MM.1S (cell line): Measurements from ENCODE around the gene CHCHD4.

ENCODE experiments used
- DNase-seq: peaks from one replicate; pipeline ENCODE4 v3.0.0-alpha.2; 2015
- H2AFZ ChIP-seq: fragments of 300-600 bp; sonication (generic); 2 replicates; pipeline ENCODE4 v1.6.0; 2016; ENCODE audit warnings: antibody characterized with exemption, low read length
- H3F3A ChIP-seq: fragments of 300-600 bp; sonication (generic); 2 replicates; pipeline ENCODE4 v1.6.1; 2016; ENCODE audit warnings: mild to moderate bottlenecking, antibody characterized with exemption, low read length, moderate library complexity, mixed read lengths; ENCODE audit not compliant: insufficient read depth
- H3K27ac ChIP-seq: fragments of 300-600 bp; sonication (generic); 2 replicates; pipeline ENCODE4 v1.5.1; 2016; ENCODE audit warnings: mild to moderate bottlenecking, low read length
- H3K27me3 ChIP-seq: fragments of 300-600 bp; sonication (generic); replicated peaks from 2 replicates; pipeline ENCODE4 v1.6.0; 2016; ENCODE audit warnings: low read length; ENCODE audit not compliant: insufficient read depth
- H3K36me3 ChIP-seq: fragments of 300-600 bp; sonication (generic); replicated peaks from 2 replicates; pipeline ENCODE4 v1.6.1; 2016; ENCODE audit warnings: mild to moderate bottlenecking, low read length, mixed read lengths; ENCODE audit not compliant: insufficient read depth
- H3K4me1 ChIP-seq: fragments of 300-600 bp; sonication (generic); 2 replicates; pipeline ENCODE4 v1.6.1; 2016; ENCODE audit warnings: low read length, mixed read lengths
- H3K4me2 ChIP-seq: fragments of 300-600 bp; sonication (generic); 2 replicates; pipeline ENCODE4 v1.6.0; 2016; ENCODE audit warnings: low read depth, low read length
- H3K4me3 ChIP-seq: fragments of 300-600 bp; sonication (generic); 2 replicates; pipeline ENCODE4 v1.5.1; 2016; ENCODE audit warnings: low read length, mixed read lengths
- H3K79me2 ChIP-seq: fragments of 300-600 bp; sonication (generic); 2 replicates; pipeline ENCODE4 v1.6.1; 2016; ENCODE audit warnings: mixed run types, low read length, mixed read lengths
- H3K9ac ChIP-seq: fragments of 300-600 bp; sonication (generic); 2 replicates; pipeline ENCODE4 v1.6.1; 2016; ENCODE audit warnings: low read length, mixed read lengths
- H3K9me2 ChIP-seq: fragments of 300-600 bp; sonication (generic); replicated peaks from 2 replicates; pipeline ENCODE4 v1.6.1; 2016; ENCODE audit warnings: mild to moderate bottlenecking, low read length, mixed read lengths; ENCODE audit not compliant: insufficient read depth
- H3K9me3 ChIP-seq: fragments of 300-600 bp; sonication (generic); replicated peaks from 2 replicates; pipeline ENCODE4 v1.6.1; 2016; ENCODE audit warnings: mild to moderate bottlenecking, low read length, mixed read lengths; ENCODE audit not compliant: insufficient read depth
- H4K20me1 ChIP-seq: fragments of 300-600 bp; sonication (generic); 2 replicates; pipeline ENCODE4 v1.6.1; 2016; ENCODE audit warnings: mild to moderate bottlenecking, low read length, moderate library complexity, mixed read lengths; ENCODE audit not compliant: insufficient read depth
- EZH2 ChIP-seq: fragments of 300-600 bp; sonication (generic); optimal IDR thresholded peaks from 2 replicates; pipeline ENCODE3; 2017; ENCODE audit warnings: low read depth, mild to moderate bottlenecking, antibody characterized with exemption, low read length, mixed read lengths
- EZH2phosphoT487 ChIP-seq: fragments of 300-600 bp; sonication (generic); IDR thresholded peaks from 2 replicates; pipeline ENCODE4 v1.6.1; 2018; ENCODE audit warnings: antibody characterized with exemption, low read length
- TF ChIP-seq, protein P1 (sequence below): fragments of 300-600 bp; sonication (generic); IDR thresholded peaks from 2 replicates; pipeline ENCODE4 v1.5.1; 2016; ENCODE audit warnings: antibody characterized with exemption, low read length, mixed read lengths

The CHCHD4 gene

DNA sequence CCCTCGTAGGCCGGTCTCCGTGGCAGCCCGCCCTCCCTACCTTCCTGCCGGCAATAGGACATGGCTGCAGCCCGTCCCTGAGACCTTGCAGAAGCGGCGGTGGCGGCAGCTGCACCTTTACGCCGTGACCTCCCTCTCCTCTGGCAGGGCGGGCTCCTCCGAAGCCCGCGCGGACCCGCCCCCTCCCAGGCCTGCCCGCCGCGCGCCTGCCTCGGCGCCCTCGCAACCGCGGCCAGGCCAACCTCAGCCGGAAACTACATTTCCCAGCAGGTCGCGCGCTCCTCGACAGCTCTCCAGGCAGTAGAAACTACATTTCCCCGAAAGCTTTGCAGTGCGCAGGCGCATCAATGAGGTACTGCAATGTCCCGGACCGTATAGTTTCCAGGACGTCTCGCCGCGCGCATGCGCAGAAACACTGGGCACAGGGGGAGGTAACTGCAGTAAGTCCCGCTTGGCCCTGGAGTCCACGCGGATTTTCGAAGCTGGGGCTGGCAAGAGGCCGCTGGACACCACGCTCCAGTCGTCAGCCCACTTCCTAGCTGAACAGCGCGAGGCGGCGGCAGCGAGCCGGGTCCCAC lies at the start of gene CHCHD4, which contains the start of gene TMEM43:
Gene CHCHD4, minus strand, starts transcription at position 256 of the 578 bp plus-strand sequence. Its CDS starts 194 bp downstream, at position 62.
Gene TMEM43, plus strand, starts transcription at position 438 of the 578 bp plus-strand sequence. CDS start 142 bp downstream, outside the sequence.
- H3K79me2 ChIP-seq: peaks cover 72% of the 10 kb centered on the region
- H3K9ac ChIP-seq: peak within 1 kb of the TSS; percentile 96
- no peaks in the 10 kb centered on the region for H3K27me3 ChIP-seq
- H3K9me3 ChIP-seq: no peaks in the 10 kb centered on the region
- H3K36me3 ChIP-seq: peaks cover 19% of the 10 kb centered on the region
- peaks cover 52% of the 10 kb centered on the region for H3F3A ChIP-seq
- DNase-seq: peak; percentile 99
- peak within 1 kb of the TSS; percentile 99 for H3K27ac ChIP-seq
- peaks cover 51% of the 10 kb centered on the region for H3K4me1 ChIP-seq
- H3K4me3 ChIP-seq: peak within 1 kb of the TSS; percentile 98
- no peaks in the 10 kb centered on the region for H3K9me2 ChIP-seq
- H4K20me1 ChIP-seq: no peaks in the 10 kb centered on the region
- peak within 1 kb of the TSS; percentile 98 for H3K4me2 ChIP-seq
- no peak for TF ChIP-seq EZH2
- TF ChIP-seq EZH2phosphoT487: no peak
- TF ChIP-seq, protein P1, sequence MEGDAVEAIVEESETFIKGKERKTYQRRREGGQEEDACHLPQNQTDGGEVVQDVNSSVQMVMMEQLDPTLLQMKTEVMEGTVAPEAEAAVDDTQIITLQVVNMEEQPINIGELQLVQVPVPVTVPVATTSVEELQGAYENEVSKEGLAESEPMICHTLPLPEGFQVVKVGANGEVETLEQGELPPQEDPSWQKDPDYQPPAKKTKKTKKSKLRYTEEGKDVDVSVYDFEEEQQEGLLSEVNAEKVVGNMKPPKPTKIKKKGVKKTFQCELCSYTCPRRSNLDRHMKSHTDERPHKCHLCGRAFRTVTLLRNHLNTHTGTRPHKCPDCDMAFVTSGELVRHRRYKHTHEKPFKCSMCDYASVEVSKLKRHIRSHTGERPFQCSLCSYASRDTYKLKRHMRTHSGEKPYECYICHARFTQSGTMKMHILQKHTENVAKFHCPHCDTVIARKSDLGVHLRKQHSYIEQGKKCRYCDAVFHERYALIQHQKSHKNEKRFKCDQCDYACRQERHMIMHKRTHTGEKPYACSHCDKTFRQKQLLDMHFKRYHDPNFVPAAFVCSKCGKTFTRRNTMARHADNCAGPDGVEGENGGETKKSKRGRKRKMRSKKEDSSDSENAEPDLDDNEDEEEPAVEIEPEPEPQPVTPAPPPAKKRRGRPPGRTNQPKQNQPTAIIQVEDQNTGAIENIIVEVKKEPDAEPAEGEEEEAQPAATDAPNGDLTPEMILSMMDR: no peak
- peak within 1 kb of the TSS; percentile 82 for H2AFZ ChIP-seq

DNA sequence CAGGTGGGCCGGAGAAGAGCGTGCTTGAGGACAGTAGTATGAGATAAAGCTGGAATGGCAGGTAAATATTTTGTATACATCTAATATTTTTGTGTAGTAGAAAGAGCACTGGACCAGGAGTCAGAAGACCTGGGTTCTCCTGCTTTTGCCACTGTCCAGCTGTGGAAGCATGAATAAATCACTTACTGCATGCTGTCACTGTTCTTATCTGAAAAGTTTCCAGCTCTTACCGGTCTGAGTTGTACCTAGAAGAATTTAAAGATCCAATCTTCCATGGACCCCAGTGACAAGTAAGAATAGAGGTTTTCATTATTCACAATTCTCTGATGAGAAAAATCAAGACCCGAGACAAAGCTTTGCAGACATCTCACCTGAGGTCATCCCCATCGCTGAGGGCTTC lies 47.8 kb upstream of the CHCHD4 start:
- no peak overlapping the region for H3K4me3 ChIP-seq
- H2AFZ ChIP-seq: no peak overlapping the region
- H3K79me2 ChIP-seq: peaks cover 27% of the 10 kb centered on the region
- no peaks in the 10 kb centered on the region for H3K9me2 ChIP-seq
- no peak for TF ChIP-seq EZH2phosphoT487
- TF ChIP-seq, protein P1: no peak
- no peak for TF ChIP-seq EZH2
- no peak overlapping the region for H3K27ac ChIP-seq
- peaks cover 20% of the 10 kb centered on the region for H3K4me1 ChIP-seq
- no peaks in the 10 kb centered on the region for H4K20me1 ChIP-seq
- H3K36me3 ChIP-seq: peaks cover 4% of the 10 kb centered on the region; the same call in 1 of the 2 replicates
- no peak overlapping the region for H3K9ac ChIP-seq
- H3K4me2 ChIP-seq: no peak overlapping the region
- H3K27me3 ChIP-seq: no peaks in the 10 kb centered on the region
- H3F3A ChIP-seq: peaks cover 12% of the 10 kb centered on the region
- no peaks in the 10 kb centered on the region for H3K9me3 ChIP-seq
- DNase-seq: no peak

DNA sequence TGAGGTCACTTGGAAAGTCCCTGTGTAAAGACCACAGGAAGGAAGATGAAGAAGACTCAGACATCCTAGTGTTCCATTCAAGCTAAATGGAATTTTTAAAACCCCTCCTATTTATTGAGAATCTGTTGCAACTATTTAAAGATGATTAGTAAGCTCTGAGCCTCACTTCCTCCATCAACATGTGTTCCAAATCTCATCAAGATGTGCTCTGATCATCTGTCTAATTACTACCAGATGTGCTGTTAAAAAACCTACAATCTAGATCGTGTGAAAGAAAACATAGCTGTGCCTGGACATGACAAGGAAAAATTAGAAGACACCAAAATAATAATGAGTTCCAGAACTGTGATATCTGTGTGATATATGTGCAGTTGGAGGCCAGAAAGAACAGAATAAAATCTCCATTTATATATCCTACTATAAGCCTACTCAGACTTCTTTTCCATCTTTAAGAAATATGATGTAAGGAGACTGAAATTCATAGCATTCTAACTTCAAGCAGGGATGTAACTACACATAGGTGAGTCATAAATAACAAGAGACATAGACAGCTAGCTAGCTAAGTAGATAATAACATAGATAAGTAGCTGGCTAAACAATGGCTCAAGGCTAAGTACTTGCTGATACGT lies 46.0 kb upstream of the CHCHD4 start:
- no peak for TF ChIP-seq EZH2
- TF ChIP-seq, protein P1: no peak
- no peak for TF ChIP-seq EZH2phosphoT487
- peaks cover 18% of the 10 kb centered on the region for H3K79me2 ChIP-seq

More for the DNA sequence above, 46.0 kb upstream of the CHCHD4 start:
- H3K4me1 ChIP-seq: peaks cover 8% of the 10 kb centered on the region
- no peak overlapping the region for H3K9ac ChIP-seq
- H3K9me2 ChIP-seq: no peaks in the 10 kb centered on the region
- H3K36me3 ChIP-seq: peaks cover 4% of the 10 kb centered on the region; the same call in 1 of the 2 replicates
- DNase-seq: no peak
- no peaks in the 10 kb centered on the region for H3K27me3 ChIP-seq
- no peak overlapping the region for H3K27ac ChIP-seq
- H4K20me1 ChIP-seq: no peaks in the 10 kb centered on the region
- no peaks in the 10 kb centered on the region for H3K9me3 ChIP-seq
- H3K4me2 ChIP-seq: no peak overlapping the region
- H3F3A ChIP-seq: peaks cover 4% of the 10 kb centered on the region
- H2AFZ ChIP-seq: no peak overlapping the region
- no peak overlapping the region for H3K4me3 ChIP-seq
